WTC11 (cell line): ENCODE results near the gene GRAP2.

Source experiments
- CREB1 ChIP-seq: sonication (generic); formaldehyde crosslinking; IDR thresholded peaks from 2 replicates; pipeline ENCODE4 v1.8.0; 2023; ENCODE audit warnings: mild to moderate bottlenecking, missing genetic modification reagents
- CREM ChIP-seq: sonication (generic); formaldehyde crosslinking; IDR thresholded peaks from 2 replicates; pipeline ENCODE4 v1.8.1; 2022; ENCODE audit warnings: mild to moderate bottlenecking, missing genetic modification reagents, moderate library complexity
- JUN ChIP-seq: sonication (generic); formaldehyde crosslinking; IDR thresholded peaks from 2 replicates; pipeline ENCODE4 v1.8.0; 2023; ENCODE audit warnings: mild to moderate bottlenecking, missing genetic modification reagents
- NR2C2 ChIP-seq: sonication (generic); formaldehyde crosslinking; IDR thresholded peaks from 2 replicates; pipeline ENCODE4 v1.8.0; 2022; ENCODE audit warnings: mild to moderate bottlenecking, missing genetic modification reagents
- ZNF416 ChIP-seq: fragments of 250-450 bp; sonication (Bioruptor Pico); IDR thresholded peaks from 2 replicates; pipeline ENCODE4 v1.9.0; 2021; ENCODE audit warnings: mild to moderate bottlenecking, inconsistent platforms
- TF ChIP-seq, protein P1 (sequence below): fragments of 200-600 bp; IDR thresholded peaks from 2 replicates; pipeline ENCODE4 v1.8.0; 2022; ENCODE audit warnings: antibody characterized with exemption
- TF ChIP-seq, protein P2 (sequence below): sonication (generic); formaldehyde crosslinking; IDR thresholded peaks from 2 replicates; pipeline ENCODE4 v1.8.1; 2022; ENCODE audit warnings: low read depth, mild to moderate bottlenecking, moderate library complexity, missing genetic modification reagents, borderline replicate concordance
- TF ChIP-seq, protein P3 (sequence below): fragments of 250-450 bp; sonication (Bioruptor Pico); IDR thresholded peaks from 2 replicates; pipeline ENCODE4 v1.9.0; 2021; ENCODE audit warnings: moderate library complexity, mild to moderate bottlenecking, inconsistent platforms, borderline replicate concordance
- TF ChIP-seq, protein P4 (sequence below): sonication (generic); formaldehyde crosslinking; IDR thresholded peaks from 2 replicates; pipeline ENCODE4 v1.8.1; 2022; ENCODE audit warnings: low read depth, missing genetic modification reagents, borderline replicate concordance
- TF ChIP-seq, protein P5 (sequence below): sonication (generic); formaldehyde crosslinking; IDR thresholded peaks from 2 replicates; pipeline ENCODE4 v1.8.1; 2023; ENCODE audit warnings: mild to moderate bottlenecking, missing genetic modification reagents

DNA sequence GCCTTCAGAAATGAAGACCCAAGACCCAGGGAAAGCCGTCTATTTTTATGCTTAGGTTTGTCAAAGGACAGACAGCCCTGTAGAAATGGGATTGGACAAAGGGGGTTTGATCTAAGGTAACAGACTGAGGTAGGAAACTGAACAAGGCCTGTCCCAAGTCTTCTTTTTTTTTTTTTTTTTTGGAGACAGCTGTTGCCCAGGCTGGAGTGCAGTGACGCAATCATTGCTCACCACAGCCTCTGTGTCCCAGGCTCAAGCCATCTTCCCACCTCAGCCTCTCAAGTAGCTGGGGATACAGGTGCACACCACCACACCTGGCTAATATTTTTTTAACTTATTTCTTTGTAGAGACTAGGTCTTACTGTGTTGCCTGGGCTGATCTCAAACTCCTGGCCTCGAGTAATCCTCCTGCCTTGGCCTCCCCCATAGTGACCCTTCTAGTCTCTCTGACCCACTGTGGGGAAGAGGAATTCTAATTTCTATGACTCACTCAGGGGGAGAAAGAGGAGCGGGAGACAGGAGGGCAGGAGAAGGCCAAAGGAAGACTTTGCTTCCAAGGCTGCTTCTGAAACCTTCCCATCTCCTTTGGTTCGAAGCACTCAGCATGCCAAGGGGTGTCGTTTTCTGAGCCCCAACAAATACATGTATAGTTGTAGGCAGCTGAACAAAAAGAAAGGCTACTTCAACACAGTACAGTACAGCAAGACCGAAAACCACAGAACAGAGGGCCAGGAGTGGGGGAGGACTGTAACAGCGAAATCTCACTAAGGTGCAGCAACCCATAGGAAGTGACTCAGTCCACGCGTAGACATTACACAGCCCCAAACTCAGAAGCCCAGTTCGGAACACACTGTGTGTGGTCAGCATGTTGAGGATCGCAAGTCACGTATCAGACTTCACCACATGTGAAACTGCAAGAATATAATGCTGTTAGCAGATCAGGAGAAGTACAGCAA, 60.2 kb downstream of the GRAP2 start:
- TF ChIP-seq, protein P1, sequence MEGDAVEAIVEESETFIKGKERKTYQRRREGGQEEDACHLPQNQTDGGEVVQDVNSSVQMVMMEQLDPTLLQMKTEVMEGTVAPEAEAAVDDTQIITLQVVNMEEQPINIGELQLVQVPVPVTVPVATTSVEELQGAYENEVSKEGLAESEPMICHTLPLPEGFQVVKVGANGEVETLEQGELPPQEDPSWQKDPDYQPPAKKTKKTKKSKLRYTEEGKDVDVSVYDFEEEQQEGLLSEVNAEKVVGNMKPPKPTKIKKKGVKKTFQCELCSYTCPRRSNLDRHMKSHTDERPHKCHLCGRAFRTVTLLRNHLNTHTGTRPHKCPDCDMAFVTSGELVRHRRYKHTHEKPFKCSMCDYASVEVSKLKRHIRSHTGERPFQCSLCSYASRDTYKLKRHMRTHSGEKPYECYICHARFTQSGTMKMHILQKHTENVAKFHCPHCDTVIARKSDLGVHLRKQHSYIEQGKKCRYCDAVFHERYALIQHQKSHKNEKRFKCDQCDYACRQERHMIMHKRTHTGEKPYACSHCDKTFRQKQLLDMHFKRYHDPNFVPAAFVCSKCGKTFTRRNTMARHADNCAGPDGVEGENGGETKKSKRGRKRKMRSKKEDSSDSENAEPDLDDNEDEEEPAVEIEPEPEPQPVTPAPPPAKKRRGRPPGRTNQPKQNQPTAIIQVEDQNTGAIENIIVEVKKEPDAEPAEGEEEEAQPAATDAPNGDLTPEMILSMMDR: no peak
- TF ChIP-seq CREM (CRISPR knock-in tag) (no peak), ZNF416 (CRISPR knock-in tag) (no peak), NR2C2 (CRISPR knock-in tag) (no peak), CREB1 (CRISPR knock-in tag) (no peak), JUN (CRISPR knock-in tag) (no peak)
- TF ChIP-seq, protein P2, sequence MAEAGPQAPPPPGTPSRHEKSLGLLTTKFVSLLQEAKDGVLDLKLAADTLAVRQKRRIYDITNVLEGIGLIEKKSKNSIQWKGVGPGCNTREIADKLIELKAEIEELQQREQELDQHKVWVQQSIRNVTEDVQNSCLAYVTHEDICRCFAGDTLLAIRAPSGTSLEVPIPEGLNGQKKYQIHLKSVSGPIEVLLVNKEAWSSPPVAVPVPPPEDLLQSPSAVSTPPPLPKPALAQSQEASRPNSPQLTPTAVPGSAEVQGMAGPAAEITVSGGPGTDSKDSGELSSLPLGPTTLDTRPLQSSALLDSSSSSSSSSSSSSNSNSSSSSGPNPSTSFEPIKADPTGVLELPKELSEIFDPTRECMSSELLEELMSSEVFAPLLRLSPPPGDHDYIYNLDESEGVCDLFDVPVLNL (CRISPR knock-in tag): no peak
- TF ChIP-seq, protein P3, sequence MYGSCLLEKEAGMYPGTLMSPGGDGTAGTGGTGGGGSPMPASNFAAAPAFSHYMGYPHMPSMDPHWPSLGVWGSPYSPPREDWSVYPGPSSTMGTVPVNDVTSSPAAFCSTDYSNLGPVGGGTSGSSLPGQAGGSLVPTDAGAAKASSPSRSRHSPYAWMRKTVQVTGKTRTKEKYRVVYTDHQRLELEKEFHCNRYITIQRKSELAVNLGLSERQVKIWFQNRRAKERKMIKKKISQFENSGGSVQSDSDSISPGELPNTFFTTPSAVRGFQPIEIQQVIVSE: no peak
- TF ChIP-seq, protein P4, sequence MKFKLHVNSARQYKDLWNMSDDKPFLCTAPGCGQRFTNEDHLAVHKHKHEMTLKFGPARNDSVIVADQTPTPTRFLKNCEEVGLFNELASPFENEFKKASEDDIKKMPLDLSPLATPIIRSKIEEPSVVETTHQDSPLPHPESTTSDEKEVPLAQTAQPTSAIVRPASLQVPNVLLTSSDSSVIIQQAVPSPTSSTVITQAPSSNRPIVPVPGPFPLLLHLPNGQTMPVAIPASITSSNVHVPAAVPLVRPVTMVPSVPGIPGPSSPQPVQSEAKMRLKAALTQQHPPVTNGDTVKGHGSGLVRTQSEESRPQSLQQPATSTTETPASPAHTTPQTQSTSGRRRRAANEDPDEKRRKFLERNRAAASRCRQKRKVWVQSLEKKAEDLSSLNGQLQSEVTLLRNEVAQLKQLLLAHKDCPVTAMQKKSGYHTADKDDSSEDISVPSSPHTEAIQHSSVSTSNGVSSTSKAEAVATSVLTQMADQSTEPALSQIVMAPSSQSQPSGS (CRISPR knock-in tag): no peak
- TF ChIP-seq, protein P5, sequence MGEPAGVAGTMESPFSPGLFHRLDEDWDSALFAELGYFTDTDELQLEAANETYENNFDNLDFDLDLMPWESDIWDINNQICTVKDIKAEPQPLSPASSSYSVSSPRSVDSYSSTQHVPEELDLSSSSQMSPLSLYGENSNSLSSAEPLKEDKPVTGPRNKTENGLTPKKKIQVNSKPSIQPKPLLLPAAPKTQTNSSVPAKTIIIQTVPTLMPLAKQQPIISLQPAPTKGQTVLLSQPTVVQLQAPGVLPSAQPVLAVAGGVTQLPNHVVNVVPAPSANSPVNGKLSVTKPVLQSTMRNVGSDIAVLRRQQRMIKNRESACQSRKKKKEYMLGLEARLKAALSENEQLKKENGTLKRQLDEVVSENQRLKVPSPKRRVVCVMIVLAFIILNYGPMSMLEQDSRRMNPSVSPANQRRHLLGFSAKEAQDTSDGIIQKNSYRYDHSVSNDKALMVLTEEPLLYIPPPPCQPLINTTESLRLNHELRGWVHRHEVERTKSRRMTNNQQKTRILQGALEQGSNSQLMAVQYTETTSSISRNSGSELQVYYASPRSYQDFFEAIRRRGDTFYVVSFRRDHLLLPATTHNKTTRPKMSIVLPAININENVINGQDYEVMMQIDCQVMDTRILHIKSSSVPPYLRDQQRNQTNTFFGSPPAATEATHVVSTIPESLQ: no peak
